GM23338 (cell line): Measurements from ENCODE around the gene MAP4.

Experiments
- CREB1 ChIP-seq: fragments of 250-450 bp; sonication (Bioruptor Pico); IDR thresholded peaks from 2 replicates; pipeline ENCODE4 v1.5.0; 2020; ENCODE audit warnings: low read depth, mild to moderate bottlenecking, moderate library complexity
- ETS1 ChIP-seq: IDR thresholded peaks from 2 replicates; pipeline ENCODE4 v1.6.1; 2016; ENCODE audit warnings: antibody characterized with exemption
- EZH2phosphoT487 ChIP-seq: fragments of 200-600 bp; sonication (generic); IDR thresholded peaks from one replicate; pipeline ENCODE4 v1.8.1; 2018; ENCODE audit warnings: antibody characterized with exemption; ENCODE audit not compliant: unreplicated experiment
- JUNB ChIP-seq: IDR thresholded peaks from one replicate; pipeline ENCODE4 v1.6.1; 2016; ENCODE audit warnings: antibody characterized with exemption; ENCODE audit not compliant: unreplicated experiment
- POLR2AphosphoS5 ChIP-seq: IDR thresholded peaks from 2 replicates; pipeline ENCODE4 v1.6.1; 2016; ENCODE audit warnings: antibody characterized with exemption, low read depth
- ZNF462 ChIP-seq: fragments of 250-450 bp; sonication (Bioruptor Pico); IDR thresholded peaks from 2 replicates; pipeline ENCODE4 v1.5.0; 2020; ENCODE audit warnings: mild to moderate bottlenecking, moderate library complexity
- TF ChIP-seq, protein P1 (sequence below), 2 experiments: fragments of 200-600 bp in 1 of 2; sonication (generic) in 1 of 2; conservative IDR thresholded peaks; 2 replicates each; pipeline versions ENCODE4 v1.5.1 to v1.6.1; 2016 to 2017; ENCODE audit warnings: antibody characterized with exemption in 2 of 2, low read depth in 2 of 2, mild to moderate bottlenecking in 2 of 2, moderate library complexity in 1 of 2
- TF ChIP-seq, protein P2 (sequence below): IDR thresholded peaks from one replicate; pipeline ENCODE4 v1.6.1; 2018; ENCODE audit warnings: antibody characterized with exemption; ENCODE audit not compliant: unreplicated experiment

DNA sequence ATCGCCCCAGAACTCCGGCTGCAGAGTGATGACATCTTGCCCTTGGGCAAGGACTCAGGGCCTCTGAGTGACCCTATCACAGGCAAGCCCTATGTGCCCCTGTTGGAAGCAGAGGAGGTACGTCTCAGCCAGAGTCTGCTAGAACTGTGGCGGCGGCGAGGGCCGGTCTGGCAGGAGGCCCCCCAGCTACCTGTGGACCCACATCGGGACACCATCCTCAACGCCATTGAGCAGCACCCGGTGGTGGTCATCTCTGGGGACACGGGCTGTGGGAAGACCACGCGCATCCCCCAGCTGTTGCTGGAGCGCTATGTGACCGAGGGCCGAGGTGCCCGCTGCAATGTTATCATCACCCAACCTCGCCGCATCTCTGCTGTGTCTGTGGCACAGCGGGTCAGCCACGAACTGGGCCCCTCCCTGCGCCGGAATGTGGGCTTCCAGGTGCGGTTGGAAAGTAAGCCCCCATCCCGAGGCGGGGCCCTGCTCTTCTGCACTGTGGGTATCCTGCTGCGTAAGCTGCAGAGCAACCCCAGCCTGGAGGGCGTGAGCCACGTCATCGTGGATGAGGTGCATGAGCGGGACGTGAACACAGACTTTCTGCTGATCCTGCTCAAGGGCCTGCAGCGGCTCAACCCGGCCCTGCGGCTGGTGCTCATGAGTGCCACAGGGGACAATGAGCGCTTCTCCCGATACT, 169.9 kb downstream of the MAP4 start:
- TF ChIP-seq, protein P1, sequence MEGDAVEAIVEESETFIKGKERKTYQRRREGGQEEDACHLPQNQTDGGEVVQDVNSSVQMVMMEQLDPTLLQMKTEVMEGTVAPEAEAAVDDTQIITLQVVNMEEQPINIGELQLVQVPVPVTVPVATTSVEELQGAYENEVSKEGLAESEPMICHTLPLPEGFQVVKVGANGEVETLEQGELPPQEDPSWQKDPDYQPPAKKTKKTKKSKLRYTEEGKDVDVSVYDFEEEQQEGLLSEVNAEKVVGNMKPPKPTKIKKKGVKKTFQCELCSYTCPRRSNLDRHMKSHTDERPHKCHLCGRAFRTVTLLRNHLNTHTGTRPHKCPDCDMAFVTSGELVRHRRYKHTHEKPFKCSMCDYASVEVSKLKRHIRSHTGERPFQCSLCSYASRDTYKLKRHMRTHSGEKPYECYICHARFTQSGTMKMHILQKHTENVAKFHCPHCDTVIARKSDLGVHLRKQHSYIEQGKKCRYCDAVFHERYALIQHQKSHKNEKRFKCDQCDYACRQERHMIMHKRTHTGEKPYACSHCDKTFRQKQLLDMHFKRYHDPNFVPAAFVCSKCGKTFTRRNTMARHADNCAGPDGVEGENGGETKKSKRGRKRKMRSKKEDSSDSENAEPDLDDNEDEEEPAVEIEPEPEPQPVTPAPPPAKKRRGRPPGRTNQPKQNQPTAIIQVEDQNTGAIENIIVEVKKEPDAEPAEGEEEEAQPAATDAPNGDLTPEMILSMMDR (conservative IDR thresholded peaks at IDR 0.05; ENCODE audit: low read depth in 2 of 2): no peak
- TF ChIP-seq POLR2AphosphoS5 (no peak), JUNB (no peak), ZNF462 (CRISPR knock-in tag) (no peak), ETS1 (no peak), CREB1 (CRISPR knock-in tag) (no peak), EZH2phosphoT487 (no peak)
- TF ChIP-seq, protein P2, sequence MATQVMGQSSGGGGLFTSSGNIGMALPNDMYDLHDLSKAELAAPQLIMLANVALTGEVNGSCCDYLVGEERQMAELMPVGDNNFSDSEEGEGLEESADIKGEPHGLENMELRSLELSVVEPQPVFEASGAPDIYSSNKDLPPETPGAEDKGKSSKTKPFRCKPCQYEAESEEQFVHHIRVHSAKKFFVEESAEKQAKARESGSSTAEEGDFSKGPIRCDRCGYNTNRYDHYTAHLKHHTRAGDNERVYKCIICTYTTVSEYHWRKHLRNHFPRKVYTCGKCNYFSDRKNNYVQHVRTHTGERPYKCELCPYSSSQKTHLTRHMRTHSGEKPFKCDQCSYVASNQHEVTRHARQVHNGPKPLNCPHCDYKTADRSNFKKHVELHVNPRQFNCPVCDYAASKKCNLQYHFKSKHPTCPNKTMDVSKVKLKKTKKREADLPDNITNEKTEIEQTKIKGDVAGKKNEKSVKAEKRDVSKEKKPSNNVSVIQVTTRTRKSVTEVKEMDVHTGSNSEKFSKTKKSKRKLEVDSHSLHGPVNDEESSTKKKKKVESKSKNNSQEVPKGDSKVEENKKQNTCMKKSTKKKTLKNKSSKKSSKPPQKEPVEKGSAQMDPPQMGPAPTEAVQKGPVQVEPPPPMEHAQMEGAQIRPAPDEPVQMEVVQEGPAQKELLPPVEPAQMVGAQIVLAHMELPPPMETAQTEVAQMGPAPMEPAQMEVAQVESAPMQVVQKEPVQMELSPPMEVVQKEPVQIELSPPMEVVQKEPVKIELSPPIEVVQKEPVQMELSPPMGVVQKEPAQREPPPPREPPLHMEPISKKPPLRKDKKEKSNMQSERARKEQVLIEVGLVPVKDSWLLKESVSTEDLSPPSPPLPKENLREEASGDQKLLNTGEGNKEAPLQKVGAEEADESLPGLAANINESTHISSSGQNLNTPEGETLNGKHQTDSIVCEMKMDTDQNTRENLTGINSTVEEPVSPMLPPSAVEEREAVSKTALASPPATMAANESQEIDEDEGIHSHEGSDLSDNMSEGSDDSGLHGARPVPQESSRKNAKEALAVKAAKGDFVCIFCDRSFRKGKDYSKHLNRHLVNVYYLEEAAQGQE: no peak
